HG02885 (cell line): Measurements from ENCODE around the gene BTBD9.

Source experiments
- ATAC-seq: cut with Tn5 transposase; IDR thresholded peaks from one replicate; pipeline ENCODE4 v1.9.1; 2021; ENCODE audit warnings: mild to moderate bottlenecking; ENCODE audit not compliant: unreplicated experiment, poor library complexity

Gene BTBD9

DNA sequence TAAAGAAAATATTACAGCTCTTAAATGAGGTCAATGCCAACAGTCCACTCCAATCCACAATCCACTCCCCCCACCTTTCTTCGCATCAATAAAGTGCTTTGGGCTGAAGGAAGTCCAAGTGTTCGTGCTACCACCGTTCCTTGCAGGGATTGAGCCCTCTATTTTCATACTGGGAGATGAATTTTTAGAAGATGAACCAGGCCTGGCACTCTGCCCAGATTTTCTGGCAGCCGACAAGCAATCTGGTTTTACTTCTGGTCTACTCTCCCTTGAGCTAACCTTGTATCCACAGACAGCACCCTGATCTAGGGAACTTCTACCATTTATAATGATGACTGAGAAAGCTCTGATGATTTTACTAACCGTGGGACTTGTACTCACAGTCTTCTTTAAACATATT lies 72.3 kb downstream of the BTBD9 start:
- no peak for ATAC-seq

DNA sequence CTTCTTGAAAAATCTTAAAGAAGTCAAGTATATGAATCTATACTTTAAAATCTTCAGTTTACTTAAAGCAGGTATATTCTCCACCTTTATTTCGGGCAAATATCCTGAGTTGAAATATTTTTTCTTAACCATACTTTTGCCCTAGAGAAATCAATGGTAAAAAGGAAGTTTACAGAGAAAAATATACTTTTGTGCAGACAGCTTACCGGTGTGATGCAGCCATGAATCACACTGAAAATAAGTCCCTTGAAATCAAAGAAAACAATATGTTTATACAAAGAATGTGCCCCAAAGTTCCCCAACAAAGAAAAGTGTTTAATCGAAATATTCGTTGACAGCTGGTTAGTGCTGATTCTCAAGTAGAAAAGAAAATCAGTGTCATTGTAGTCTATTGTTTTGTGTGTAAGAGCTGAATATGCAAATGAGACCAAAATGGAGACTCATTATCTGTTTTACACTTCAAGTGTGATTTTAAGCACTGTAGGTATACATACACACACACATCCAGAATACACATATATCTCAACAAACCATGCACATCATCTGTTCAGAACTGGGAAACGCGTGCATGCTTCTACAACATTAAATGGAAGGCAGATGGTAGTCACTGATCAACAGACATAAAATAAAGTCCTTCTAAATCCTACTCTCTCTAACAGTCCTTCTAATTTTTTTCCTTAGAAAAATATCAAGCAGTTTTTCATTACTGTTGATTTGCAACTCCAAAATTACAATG lies 73.3 kb downstream of the BTBD9 start:
- ATAC-seq = no peak

GRCh38 chr6:38564301-38564700 lies 75.4 kb downstream of the BTBD9 start:
- no peak for ATAC-seq

DNA sequence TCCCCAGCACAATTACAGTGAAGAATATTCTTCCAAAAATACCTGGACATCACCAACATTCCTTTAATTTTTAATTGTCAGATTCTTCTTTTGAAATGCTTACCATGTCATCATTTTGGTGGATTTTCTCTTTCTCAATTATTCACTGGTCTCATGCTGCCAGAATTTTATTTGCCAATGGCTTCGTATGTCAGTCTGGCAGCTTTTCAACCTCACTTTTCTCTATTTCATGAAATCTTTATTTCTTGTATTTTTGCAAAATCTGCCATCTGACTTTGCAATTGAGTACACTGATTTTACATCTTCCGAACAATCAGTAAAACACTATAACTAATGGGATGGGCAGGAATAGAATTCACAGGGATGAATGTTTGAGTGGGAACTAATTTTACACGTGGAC lies 84.1 kb downstream of the BTBD9 start:
- ATAC-seq = no peak

- no peak for ATAC-seq
Observed at GRCh38 chr6:38554700-38555413, 84.9 kb downstream of the BTBD9 start.

GRCh38 chr6:38554014-38554413 lies 85.7 kb downstream of the BTBD9 start:
- no peak for ATAC-seq

DNA sequence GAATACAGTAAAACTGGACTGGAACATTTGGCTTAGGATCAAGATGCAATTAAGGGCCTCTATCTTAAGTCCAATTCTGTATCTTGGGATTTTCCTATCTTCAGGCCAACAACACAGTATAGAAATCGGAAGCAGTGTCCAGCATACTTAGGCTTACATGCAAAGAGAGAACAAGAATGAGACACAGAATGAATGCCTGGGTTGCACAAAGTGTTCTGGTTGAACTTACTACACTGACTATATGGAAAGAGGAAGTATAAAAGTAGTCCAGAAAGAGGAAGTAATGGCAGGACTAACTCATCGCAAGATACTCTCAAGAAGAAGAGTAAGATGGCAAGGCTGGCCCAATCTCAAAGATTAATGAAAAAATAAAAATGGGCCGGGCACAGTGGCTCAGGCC lies 87.6 kb downstream of the BTBD9 start:
- peak; percentile 92 for ATAC-seq

DNA sequence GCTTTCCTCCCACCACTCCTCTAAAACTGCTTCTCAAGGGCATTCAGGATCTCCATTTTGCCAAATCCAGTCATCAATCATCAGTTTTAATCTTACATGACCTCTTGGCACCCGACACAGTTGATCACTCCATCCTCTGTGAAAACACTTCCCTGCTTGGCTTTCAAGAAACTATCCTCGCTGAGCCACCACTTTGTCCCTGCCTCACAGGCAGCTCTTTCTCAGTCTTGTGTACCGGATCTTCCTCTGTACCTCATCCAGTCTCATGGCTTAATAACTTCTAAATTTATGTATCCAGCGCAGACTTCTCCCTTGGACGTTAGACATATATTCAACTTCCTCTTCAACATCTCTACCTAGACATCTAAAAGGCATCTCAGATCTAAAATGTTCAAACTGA lies 89.9 kb downstream of the BTBD9 start:
- ATAC-seq = no peak

- no peak for ATAC-seq
Observed at GRCh38 chr6:38549180-38549579, 90.5 kb downstream of the BTBD9 start.

- no peak for ATAC-seq
Observed at GRCh38 chr6:38543022-38543421, 96.7 kb downstream of the BTBD9 start.

GRCh38 chr6:38542031-38542430 lies 97.7 kb downstream of the BTBD9 start:
- no peak for ATAC-seq

DNA sequence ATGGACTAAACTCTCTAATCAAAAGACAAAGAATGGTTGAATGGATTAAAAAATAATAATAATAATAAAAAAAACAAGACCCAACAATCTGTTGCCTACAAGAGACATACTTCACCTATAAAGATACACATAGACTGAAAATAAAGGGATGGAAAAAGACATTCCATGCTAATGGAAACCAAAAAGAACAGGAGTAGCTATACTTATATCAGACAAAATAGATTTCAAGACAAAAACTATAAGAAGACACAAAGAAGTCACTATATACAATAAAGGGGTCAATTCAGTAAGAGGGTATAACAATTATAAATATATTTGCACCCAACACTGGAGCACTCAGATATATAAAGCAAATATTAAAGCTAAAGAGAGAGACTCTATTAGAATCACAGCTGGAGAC lies 106.7 kb downstream of the BTBD9 start:
- no peak for ATAC-seq

DNA sequence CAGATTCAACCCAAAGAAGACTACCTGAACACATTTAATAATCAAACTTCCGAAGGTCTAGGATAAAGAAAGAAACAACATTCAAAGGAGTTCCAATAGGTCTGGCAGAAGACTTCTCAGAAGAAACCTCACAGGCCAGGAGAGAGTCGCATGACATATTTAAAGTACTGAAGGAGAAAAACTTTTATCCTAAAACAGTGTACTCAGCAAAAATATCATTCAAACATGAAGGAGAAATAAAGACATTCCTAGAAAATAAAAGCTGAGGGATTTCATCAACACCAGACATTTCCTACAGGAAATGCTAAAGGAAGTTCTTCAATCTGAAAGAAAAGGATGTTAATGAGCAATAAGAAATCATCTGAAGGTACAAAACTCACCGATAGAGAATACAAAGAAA lies 108.6 kb downstream of the BTBD9 start:
- ATAC-seq = no peak

GRCh38 chr6:38528196-38528965 lies 111.3 kb downstream of the BTBD9 start:
- ATAC-seq = no peak

GRCh38 chr6:38527371-38527770 lies 112.4 kb downstream of the BTBD9 start:
- ATAC-seq = no peak

GRCh38 chr6:38525888-38526287 lies 113.8 kb downstream of the BTBD9 start:
- no peak for ATAC-seq

GRCh38 chr6:38524436-38525145 lies 115.1 kb downstream of the BTBD9 start:
- ATAC-seq = no peak

GRCh38 chr6:38522322-38522721 lies 117.4 kb downstream of the BTBD9 start:
- no peak for ATAC-seq

- no peak for ATAC-seq
Observed at GRCh38 chr6:38518511-38519304, 121.0 kb downstream of the BTBD9 start.

DNA sequence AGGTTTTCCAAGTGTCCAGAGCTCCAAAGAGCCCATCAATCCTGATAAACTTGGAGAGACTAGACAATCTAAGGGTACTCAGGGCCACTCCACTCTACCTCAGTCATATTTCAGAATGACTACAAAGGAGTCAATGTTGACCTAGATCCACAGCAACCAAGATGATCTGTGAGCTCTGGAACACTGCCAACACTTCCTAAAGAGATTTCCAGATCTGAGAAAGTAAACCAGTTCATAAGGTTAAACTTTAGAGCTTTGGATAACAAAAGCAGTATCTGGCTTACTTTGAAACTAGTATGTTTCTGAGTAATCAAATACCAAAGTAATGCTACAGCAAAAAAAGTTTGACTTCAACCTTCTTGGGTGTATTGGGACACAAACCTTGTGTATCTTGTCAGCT lies 122.7 kb downstream of the BTBD9 start:
- ATAC-seq = no peak
